Kidney epithelial cell (primary cell): Measurements from ENCODE around the gene ANKRD53. TPM values are rescaled to one million over a fixed set of nuclear protein-coding genes. Genes with fewer than 3 reads are reported as not detected.
"Not testable (repeated sequence)": the region's sequence is repeated elsewhere in the genome, so short reads cannot be mapped to it uniquely, and the experiment has no call there.

Source experiments
- DNase-seq: peaks from one replicate; pipeline ENCODE4 v3.0.0-alpha.2; 2010; ENCODE audit warnings: low read depth
- H3K27me3 ChIP-seq: 2 replicates; pipeline ENCODE4 v1.6.0; 2011; ENCODE audit warnings: low read length; ENCODE audit not compliant: control insufficient read depth, insufficient read depth
- H3K36me3 ChIP-seq: 2 replicates; pipeline ENCODE4 v1.5.1; 2011; ENCODE audit warnings: low read length; ENCODE audit not compliant: control insufficient read depth, insufficient read depth
- H3K4me3 ChIP-seq: 2 replicates; pipeline ENCODE4 v1.5.1; 2011; ENCODE audit warnings: low read depth, mild to moderate bottlenecking, control low read depth, low read length
- total RNA-seq: library from RNA; depleted of rRNA; stranded (reverse); fragments of >200 nt; gene quantifications from 2 replicates; pipeline ENCODE4 v1.2.3, GENCODE V29; 2015
- TF ChIP-seq, protein P1 (sequence below): IDR thresholded peaks from 2 replicates; pipeline ENCODE4 v1.5.1; 2011; ENCODE audit warnings: mild to moderate bottlenecking, moderate library complexity, low read length, control low read depth, inconsistent platforms; ENCODE audit not compliant: insufficient read depth, poor library complexity, severe bottlenecking

The ANKRD53 gene
- total RNA-seq, 1 donor from 2014 or later, result 0.54 TPM

GRCh38 chr2:71006955-71007799 is 28.7 kb downstream of the ANKRD53 start:
- TF ChIP-seq, protein P1, sequence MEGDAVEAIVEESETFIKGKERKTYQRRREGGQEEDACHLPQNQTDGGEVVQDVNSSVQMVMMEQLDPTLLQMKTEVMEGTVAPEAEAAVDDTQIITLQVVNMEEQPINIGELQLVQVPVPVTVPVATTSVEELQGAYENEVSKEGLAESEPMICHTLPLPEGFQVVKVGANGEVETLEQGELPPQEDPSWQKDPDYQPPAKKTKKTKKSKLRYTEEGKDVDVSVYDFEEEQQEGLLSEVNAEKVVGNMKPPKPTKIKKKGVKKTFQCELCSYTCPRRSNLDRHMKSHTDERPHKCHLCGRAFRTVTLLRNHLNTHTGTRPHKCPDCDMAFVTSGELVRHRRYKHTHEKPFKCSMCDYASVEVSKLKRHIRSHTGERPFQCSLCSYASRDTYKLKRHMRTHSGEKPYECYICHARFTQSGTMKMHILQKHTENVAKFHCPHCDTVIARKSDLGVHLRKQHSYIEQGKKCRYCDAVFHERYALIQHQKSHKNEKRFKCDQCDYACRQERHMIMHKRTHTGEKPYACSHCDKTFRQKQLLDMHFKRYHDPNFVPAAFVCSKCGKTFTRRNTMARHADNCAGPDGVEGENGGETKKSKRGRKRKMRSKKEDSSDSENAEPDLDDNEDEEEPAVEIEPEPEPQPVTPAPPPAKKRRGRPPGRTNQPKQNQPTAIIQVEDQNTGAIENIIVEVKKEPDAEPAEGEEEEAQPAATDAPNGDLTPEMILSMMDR, result no peak
- H3K27me3 ChIP-seq, result peaks cover 6% of the 10 kb centered on the region
- H3K36me3 ChIP-seq, result no peaks in the 10 kb centered on the region
- H3K4me3 ChIP-seq, result no peak overlapping the region
- no peak for DNase-seq

GRCh38 chr2:71008342-71008741 is 29.9 kb downstream of the ANKRD53 start:
- no peak for DNase-seq
- peaks cover 6% of the 10 kb centered on the region for H3K27me3 ChIP-seq
- H3K4me3 ChIP-seq, result no peak overlapping the region
- TF ChIP-seq, protein P1, result no peak
- H3K36me3 ChIP-seq, result no peaks in the 10 kb centered on the region

- not testable (repeated sequence) for DNase-seq, H3K36me3 ChIP-seq, H3K27me3 ChIP-seq, H3K4me3 ChIP-seq
Measured at GRCh38 chr2:71011786-71012185, 33.4 kb downstream of the ANKRD53 start.

- H3K36me3 ChIP-seq, result no peaks in the 10 kb centered on the region
- DNase-seq, result no peak
- no peaks in the 10 kb centered on the region for H3K27me3 ChIP-seq
- TF ChIP-seq, protein P1, result no peak
- H3K4me3 ChIP-seq, result no peak overlapping the region
Measured at GRCh38 chr2:71018625-71019024, 40.2 kb downstream of the ANKRD53 start.

DNA sequence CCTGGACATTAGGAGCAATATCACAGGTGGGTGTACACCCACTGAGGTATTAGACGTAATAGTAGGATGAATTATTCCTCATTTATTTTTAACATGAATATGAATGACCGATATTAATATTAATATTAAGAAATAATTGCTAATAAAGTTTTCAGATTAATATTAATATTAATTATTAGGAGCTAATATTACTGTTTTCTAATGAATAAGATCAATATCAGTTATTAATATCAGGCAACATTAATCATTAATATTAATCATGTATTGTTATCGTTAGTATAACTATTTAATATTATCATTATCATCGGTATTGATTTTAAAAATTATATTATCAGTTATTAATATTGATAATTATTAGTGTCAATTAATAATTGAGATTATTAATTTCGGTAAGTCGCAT is 41.6 kb downstream of the ANKRD53 start:
- H3K36me3 ChIP-seq, H3K27me3 ChIP-seq, H3K4me3 ChIP-seq, DNase-seq: not testable (repeated sequence)

GRCh38 chr2:71021394-71021793 is 43.0 kb downstream of the ANKRD53 start:
- not testable (repeated sequence) for H3K27me3 ChIP-seq, H3K36me3 ChIP-seq, H3K4me3 ChIP-seq, DNase-seq

- not testable (repeated sequence) for H3K4me3 ChIP-seq, H3K27me3 ChIP-seq
Measured at GRCh38 chr2:71023553-71024243, 45.3 kb downstream of the ANKRD53 start.

More at GRCh38 chr2:71023553-71024243, 45.3 kb downstream of the ANKRD53 start:
- DNase-seq, H3K36me3 ChIP-seq: not testable (repeated sequence)

Other genes starting within 250 kb of the ANKRD53 start
- gene ADD2, start 210.4 kb upstream of the ANKRD53 start, total RNA-seq, result 8.9 and 9.9 TPM in 2 replicates
- not detected in 2 replicates for gene FIGLA, start 188.0 kb upstream of the ANKRD53 start, total RNA-seq
- gene CLEC4F, start 158.0 kb upstream of the ANKRD53 start, total RNA-seq, result not detected in 2 replicates
- not detected in 2 replicates for gene CD207, start 142.8 kb upstream of the ANKRD53 start, total RNA-seq
- 0.68 TPM in 1 of 2 replicates, not detected in the other for gene VAX2, start 78.1 kb upstream of the ANKRD53 start, total RNA-seq
- not detected in 2 replicates for gene ATP6V1B1, start 42.7 kb upstream of the ANKRD53 start, total RNA-seq
- gene TEX261, start 16.2 kb downstream of the ANKRD53 start, total RNA-seq, result 34.2 and 45.2 TPM in 2 replicates
- gene NAGK, start 90.0 kb downstream of the ANKRD53 start, total RNA-seq, result 133 and 138 TPM in 2 replicates
- 2.7 and 6.7 TPM in 2 replicates for gene MCEE, start 151.6 kb downstream of the ANKRD53 start, total RNA-seq
- 17.5 and 25.9 TPM in 2 replicates for gene MPHOSPH10, start 152.0 kb downstream of the ANKRD53 start, total RNA-seq
- 1.9 and 2.9 TPM in 2 replicates for gene PAIP2B, start 248.5 kb downstream of the ANKRD53 start, total RNA-seq